Activated CD8-positive, alpha-beta T cell treated with anti-CD3 and anti-CD28 coated beads for 36 hours (primary cell): ENCODE measurements around the gene EDNRB. TPM values are rescaled to one million over a fixed set of nuclear protein-coding genes. Genes with fewer than 3 reads are reported as not detected.
"Not testable (repeated sequence)": the region's sequence is repeated elsewhere in the genome, so short reads cannot be mapped to it uniquely, and the experiment has no call there.

Experiments
- ATAC-seq: fragments of 200-7000 bp; cut with Tn5 transposase; one replicate; pipeline ENCODE4 v1.10.0; 2021; ENCODE audit warnings: mild to moderate bottlenecking, moderate library complexity
- CTCF ChIA-PET: fragments of 350-600 bp; sonication (Branson Sonifier 250); formaldehyde crosslinking; loops from one replicate; lab custom pipeline; 2021; ENCODE audit warnings: antibody characterized with exemption; lab: Charles Lee
- POLR2A ChIA-PET: fragments of 350-600 bp; sonication (Branson Sonifier 250); formaldehyde crosslinking; loops from one replicate; lab custom pipeline; 2021; ENCODE audit warnings: antibody characterized with exemption; lab: Charles Lee
- DNase-seq: peaks from one replicate; pipeline ENCODE4 v3.0.0-alpha.2; 2020
- H3K27ac Mint-ChIP-seq: one replicate; pipeline ENCODE4 v1.8.0; 2021; ENCODE audit warnings: mild to moderate bottlenecking, mixed read lengths
- H3K27me3 Mint-ChIP-seq: one replicate; pipeline ENCODE4 v1.8.0; 2021; ENCODE audit warnings: mixed read lengths
- H3K36me3 Mint-ChIP-seq: one replicate; pipeline ENCODE4 v1.8.0; 2021; ENCODE audit warnings: low read depth, mixed read lengths
- H3K4me1 Mint-ChIP-seq: one replicate; pipeline ENCODE4 v1.8.0; 2021; ENCODE audit warnings: low read depth, mixed read lengths
- H3K4me3 Mint-ChIP-seq: one replicate; pipeline ENCODE4 v1.8.0; 2021; ENCODE audit warnings: mild to moderate bottlenecking, moderate library complexity, mixed read lengths
- H3K9me3 Mint-ChIP-seq: one replicate; pipeline ENCODE4 v1.8.0; 2021; ENCODE audit warnings: mixed read lengths
- CTCF ChIP-seq: fragments of 200-600 bp; IDR thresholded peaks from one replicate; pipeline ENCODE4 v1.8.0; 2022; ENCODE audit warnings: antibody characterized with exemption, mild to moderate bottlenecking
- intact Hi-C: fragments of 100-400 bp; cut with micrococcal nuclease; formaldehyde crosslinking; loops from one replicate; pipeline ENCODE4 v1.10.0; 2022
- total RNA-seq, 2 experiments: library from RNA; stranded (reverse); gene quantifications; one replicate each; pipeline ENCODE4 v1.2.3, GENCODE V29; 2021

The EDNRB gene
- total RNA-seq, 2 experiments from 2014 or later: not detected

GRCh38 chr13:77859450-77859849 lies 59.2 kb downstream of the EDNRB start:
- POLR2A ChIA-PET: no interaction called here
- CTCF ChIA-PET: no interaction called here
- no peak overlapping the region for H3K4me3 Mint-ChIP-seq
- no peak for TF ChIP-seq CTCF
- H3K4me1 Mint-ChIP-seq: no peaks in the 10 kb centered on the region
- H3K27me3 Mint-ChIP-seq: peaks cover 2% of the 10 kb centered on the region
- H3K36me3 Mint-ChIP-seq: no peaks in the 10 kb centered on the region
- DNase-seq: no peak
- H3K9me3 Mint-ChIP-seq: no peaks in the 10 kb centered on the region
- intact Hi-C loops: no loop called here
- no peak overlapping the region for H3K27ac Mint-ChIP-seq
- no peak for ATAC-seq

- TF ChIP-seq CTCF: no peak
- ChIA-PET POLR2A (no interaction called here), CTCF (no interaction called here)
- DNase-seq: no peak
- intact Hi-C loops: no loop called here
- Mint-ChIP-seq H3K4me3 (no peak overlapping the region), H3K36me3 (no peaks in the 10 kb centered on the region), H3K9me3 (no peaks in the 10 kb centered on the region), H3K27me3 (no peaks in the 10 kb centered on the region), H3K27ac (no peak overlapping the region), H3K4me1 (no peaks in the 10 kb centered on the region)
- no peak for ATAC-seq
These were observed 61.0 kb downstream of the EDNRB start for GRCh38 chr13:77857531-77858209.

- ATAC-seq (no peak), DNase-seq (no peak)
- H3K4me1 Mint-ChIP-seq: no peaks in the 10 kb centered on the region
- H3K36me3 Mint-ChIP-seq: no peaks in the 10 kb centered on the region
- no peaks in the 10 kb centered on the region for H3K9me3 Mint-ChIP-seq
- H3K4me3 Mint-ChIP-seq: no peak overlapping the region
- H3K27me3 Mint-ChIP-seq: peaks cover 4% of the 10 kb centered on the region
- H3K27ac Mint-ChIP-seq: no peak overlapping the region
- no peak for TF ChIP-seq CTCF
- intact Hi-C loops: no loop called here
- POLR2A ChIA-PET: no interaction called here
- CTCF ChIA-PET: no interaction called here
These were observed 64.9 kb downstream of the EDNRB start for GRCh38 chr13:77853703-77854102.

GRCh38 chr13:77848050-77848449 lies 70.6 kb downstream of the EDNRB start:
- H3K27me3 Mint-ChIP-seq, H3K9me3 Mint-ChIP-seq, CTCF ChIA-PET, DNase-seq, H3K36me3 Mint-ChIP-seq, intact Hi-C loops, H3K27ac Mint-ChIP-seq, H3K4me3 Mint-ChIP-seq, ATAC-seq, H3K4me1 Mint-ChIP-seq, POLR2A ChIA-PET: not testable (repeated sequence)

- no peak for DNase-seq
- POLR2A ChIA-PET: no interaction called here
- H3K27me3 Mint-ChIP-seq: peaks cover 1% of the 10 kb centered on the region
- H3K4me1 Mint-ChIP-seq: no peaks in the 10 kb centered on the region
- H3K36me3 Mint-ChIP-seq: no peaks in the 10 kb centered on the region
- no peak overlapping the region for H3K4me3 Mint-ChIP-seq
- no peak for TF ChIP-seq CTCF
- no peak for ATAC-seq
- H3K27ac Mint-ChIP-seq: no peak overlapping the region
- intact Hi-C loops: no loop called here
- CTCF ChIA-PET: no interaction called here
- H3K9me3 Mint-ChIP-seq: no peaks in the 10 kb centered on the region
These were observed 72.5 kb downstream of the EDNRB start for GRCh38 chr13:77846173-77846572.

Other genes starting within 250 kb of the EDNRB start
- gene SLAIN1, start 221.1 kb downstream of the EDNRB start, total RNA-seq: 10 to 100 TPM; 26.5 to 32.0 TPM